Stimulated activated CD4-positive, alpha-beta T cell treated with anti-CD3 and anti-CD28 coated beads, Interleukin-4, amount 100 ng/mL, for 24 hours (primary cell): Measurements from ENCODE around the gene TTLL10.

Experiments used
- DNase-seq: peaks from one replicate; pipeline ENCODE4 v3.0.0-alpha.2; 2020

Gene TTLL10

DNA sequence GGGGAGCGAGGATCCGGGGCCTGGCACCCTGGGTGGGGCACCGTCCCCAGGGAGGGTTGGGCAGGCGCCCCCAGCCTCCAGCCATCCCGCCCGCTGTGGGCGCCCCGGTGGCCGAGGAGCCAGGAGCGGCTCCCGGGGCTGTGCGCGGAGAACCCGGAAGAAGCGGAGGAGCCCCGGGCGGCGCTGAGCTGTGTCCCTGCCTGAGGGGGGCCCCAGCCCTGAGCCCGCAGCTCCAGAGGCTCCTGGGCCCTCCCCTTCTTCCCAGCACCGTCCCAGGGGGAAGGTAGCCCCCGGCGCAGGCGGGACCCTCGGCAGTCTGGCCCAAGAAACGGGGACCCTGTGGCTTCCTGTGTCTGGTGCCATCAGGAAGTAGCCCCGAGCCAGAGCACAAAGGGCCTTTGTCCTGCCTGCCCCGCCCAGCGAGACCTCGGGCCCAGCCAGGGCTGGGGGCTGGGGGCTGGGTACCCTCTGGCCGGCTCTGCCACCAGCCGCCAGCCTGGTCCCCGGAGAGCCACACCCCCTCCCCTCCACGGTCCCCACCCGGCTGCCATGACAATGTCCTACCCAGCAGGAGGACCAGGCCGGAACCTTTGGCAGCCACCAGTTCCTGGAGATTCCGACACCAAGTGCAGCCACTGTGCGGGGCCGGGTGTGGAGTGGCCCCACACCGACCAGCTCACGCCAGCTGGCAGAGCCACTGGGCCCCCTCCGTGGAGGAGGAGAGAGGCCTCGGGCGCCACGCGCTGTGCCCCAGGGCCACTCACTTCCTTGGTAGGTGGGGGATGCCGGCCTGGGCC lies 15.6 kb upstream of the TTLL10 start:
- no peak for DNase-seq

DNA sequence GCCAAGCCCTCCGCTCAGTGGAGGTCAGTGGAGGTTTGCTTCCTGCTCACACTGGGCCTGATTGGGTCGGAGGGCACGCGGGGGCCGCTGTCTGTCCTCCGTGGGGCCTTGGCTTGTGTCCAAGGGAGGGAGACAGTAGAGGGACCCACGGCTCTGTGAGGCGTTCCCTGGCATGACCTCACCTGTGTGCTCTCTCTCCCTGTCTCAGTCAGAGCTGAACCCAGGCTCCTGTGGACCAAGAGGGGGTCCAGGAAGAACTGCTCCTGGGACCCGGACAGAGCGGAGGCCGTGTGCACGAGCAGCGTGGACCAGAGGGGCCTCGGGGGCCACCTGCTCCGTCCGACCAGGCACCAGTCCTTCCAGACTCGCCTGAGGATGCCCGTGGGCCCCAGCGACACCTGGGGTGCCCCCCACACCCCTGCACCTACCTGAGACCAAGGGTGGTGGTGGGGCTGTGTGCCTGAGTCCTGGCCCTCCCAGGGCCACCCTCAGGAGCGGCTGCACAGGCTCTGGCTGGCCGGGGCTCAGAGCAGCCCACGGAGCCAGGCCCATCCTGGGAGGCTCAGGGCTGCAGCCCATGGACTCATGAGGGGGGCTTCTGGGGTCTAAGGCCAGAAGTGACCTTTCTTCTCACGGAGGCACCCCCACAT lies 13.3 kb upstream of the TTLL10 start:
- no peak for DNase-seq

DNA sequence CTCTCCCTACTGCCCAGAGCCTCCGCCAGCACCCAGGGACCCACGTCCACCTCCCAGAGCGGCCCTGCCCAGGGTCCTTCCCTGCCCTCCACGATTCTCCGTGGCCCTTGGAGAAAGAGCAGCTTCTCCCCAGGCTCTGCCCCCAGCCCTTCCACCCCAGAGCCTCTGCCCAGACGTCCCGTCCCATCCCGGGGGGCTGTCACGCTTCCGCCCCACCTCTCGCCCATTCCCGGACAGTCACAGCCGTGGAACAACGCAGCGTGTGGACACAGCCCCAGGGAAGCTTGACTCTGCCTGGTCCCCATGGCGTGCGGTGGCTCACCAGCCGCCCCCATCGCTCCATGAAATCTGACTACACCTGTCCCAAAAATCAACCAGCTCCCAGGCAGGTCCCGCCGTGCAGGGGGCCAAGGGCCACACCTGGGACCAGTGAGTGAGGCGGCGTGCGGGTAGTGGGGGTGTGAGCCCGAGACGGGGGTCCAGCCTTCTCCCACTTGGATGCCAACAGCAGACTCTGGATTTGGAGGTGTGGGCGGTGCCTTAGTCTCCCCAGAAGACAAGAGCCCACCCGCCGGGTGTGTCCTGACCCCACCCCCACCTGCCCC lies 12.5 kb upstream of the TTLL10 start:
- DNase-seq: no peak

DNA sequence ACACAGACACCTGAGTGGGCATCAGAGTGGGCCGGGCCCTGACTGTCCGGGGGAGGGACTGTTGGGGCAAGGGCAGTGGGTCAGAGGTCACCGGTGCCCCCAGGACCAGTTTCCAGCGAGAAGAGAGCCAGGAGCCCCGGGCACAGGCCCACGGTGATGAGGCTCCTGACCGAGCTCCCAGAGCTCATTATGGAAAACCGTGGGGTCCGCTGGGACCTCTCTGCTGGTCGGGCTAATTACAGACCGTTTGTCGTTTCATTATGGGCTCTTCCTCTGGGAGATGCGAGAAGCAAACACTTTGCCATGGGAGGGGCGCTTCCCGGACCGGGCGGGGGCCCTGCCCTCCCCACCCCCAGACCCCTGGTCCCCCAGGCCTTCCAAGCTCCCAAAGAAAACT lies 12.0 kb upstream of the TTLL10 start:
- no peak for DNase-seq

DNA sequence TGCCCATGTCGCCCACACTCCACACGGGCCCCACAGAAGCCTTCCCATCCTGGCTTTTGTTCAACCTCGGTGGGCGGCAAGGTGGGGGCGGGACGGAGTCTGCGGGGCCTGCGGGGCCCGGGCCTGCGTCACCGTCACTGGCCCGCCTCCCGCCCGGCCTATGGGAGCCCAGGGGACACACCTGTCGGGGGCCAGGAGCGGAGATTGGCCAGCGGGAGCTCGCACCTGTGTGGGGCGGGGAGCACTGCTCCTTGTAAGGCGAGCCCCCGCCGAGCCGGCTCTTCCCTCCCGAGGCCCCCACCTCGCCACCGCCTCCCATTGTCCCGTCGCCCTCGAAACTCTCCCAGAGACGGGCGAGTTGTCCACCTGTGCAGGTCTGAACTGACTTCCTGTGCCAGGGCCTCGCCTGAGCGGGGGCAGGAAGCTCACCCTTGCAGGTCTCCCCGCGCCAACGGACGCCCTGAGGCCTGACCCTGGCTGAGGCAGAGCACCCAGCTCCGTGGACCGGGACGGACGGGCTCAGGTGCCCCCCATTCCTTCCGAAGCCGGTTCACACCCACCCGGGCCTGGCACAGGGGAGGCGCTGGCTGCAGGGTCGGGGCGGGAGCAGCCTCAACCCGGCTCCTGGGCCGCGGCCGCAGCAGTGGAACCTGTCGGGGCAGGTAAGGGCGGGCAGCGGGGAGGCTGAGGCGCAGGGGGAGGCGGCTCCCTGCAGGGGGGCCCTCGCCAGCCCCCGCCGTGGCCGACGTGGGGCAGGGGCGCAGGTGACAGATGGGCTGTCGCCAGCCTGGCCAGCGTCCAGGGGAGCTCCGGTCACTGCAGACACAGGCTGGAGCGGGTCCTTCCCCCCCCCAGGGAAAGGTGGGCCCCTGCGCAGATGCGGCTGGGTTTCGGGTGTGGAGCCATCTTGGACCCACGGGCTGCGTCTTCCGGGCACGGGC lies 10.8 kb upstream of the TTLL10 start:
- DNase-seq: no peak

DNA sequence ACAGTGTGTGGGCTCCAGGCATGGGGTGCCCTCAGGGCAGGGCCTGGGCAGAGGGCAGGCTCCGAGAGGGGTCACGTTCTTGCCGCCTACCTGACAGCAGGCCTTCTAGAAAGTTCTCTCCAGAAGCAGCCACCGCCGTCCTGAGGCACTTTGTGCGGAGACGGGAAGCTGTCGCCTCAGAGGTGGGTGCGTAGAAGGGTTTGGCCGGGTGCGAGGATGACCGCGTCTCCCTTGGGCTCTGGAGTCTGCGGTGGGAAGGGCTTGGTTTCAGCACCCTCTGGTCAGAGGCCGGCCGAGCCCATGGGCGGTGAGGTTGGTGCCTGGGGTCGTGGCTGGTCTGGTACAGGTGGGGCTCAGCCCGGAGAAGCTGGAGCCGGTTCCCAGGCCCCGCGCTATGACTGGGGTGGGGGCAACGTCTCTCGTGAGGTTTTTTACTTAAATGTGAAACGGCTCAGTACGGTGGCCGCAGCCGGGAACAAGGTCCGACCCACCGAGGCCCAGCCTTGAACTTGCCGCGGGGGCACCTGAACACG lies 10.1 kb upstream of the TTLL10 start:
- no peak for DNase-seq

DNA sequence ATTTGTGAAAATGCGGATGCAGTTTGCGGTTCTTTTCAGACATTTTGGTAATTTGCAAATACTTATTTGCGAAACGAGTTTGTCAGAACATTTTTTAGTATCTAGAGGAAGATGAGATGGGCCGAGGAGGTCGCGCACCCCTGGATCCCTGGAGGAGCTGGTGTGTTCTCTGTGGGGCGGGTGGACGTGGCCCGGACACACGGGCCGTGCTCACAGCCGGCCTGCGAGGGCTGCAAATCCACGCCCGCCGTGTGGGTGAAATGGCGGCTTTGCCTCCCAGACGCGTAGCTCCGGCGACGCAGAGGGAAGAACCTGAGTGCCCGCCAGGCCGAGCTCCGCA lies 9.3 kb upstream of the TTLL10 start:
- no peak for DNase-seq

DNA sequence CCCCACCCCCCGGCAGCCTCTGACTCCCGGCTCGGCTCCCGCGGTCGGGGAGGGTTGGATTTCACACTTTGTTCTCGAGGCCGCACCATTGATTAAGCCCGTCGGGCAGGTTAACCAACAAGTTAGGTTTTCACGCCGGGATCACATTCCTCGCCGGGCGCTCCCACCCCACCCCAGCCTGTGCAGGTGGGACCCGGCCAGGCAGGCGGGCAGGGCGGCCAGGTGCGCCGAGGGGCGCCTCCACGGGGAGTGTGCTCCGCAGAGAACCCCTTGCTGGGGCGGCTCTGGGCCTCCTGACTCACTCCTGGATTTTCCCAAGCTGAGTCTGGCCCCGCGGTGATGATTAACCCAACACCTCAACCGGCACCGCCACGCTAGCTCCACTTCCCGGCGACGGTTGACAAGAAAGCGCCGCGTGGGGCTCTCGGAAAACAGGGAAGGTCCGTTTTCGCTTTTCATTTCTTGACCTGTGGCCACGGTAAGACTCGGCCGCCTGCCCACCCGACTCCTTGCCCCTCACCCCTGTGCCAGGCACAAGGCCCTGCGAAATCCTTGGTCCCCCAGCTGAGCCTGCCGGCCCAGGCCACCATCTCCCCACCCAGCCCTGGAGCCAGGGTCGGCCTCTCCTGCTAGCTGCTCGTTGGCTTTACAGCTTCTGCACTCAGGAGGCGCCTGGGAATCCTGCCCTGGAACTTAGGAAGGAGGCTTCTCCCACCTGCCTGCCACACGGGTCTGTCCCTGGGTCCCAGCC lies 8.8 kb upstream of the TTLL10 start:
- no peak for DNase-seq

DNA sequence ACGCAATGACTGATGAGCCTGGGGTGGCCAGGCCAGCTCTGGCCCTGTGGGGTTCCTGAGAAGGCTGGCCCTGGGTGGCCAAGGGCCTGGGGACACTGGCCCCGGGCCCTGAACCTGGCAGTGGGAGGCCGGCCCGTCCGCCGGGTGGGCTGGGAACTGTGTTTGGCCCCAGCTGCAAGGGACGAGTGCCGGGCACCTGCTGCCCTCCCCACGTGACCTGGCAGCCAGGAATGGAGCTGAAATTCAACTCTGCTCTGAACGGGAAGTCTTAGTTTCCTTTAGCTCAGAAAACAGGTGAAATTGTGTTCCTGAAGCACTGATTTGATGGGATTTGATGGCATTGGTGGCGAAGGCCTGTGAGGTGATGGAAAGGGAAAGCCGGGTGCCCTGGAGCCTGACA lies 8.2 kb upstream of the TTLL10 start:
- no peak for DNase-seq

DNA sequence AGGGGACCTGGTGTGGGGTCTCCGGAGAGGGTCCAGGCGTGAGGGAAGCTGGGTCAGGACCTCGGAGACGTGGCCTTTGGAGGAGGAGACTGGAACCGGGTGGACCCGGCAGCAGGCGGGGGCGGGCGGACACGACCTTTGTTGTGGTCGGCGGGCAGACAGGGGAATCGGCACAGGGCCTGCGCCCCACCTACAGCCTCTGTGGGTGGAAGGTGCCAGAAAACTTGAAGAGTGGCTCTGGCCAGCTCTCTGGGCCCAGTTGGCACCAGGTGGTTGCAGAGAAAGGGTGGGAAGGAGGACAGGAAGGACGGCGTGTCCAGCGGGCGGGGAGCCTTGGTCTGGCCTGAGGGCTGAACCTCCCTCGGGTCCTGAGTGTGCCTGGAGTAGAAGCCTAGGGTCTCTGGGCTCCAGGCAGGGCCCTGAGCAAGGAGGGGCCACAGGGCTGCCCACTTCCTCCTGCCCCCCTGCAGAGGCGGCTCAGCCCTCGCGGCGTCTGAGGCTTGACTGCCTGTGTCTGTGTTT lies 7.7 kb upstream of the TTLL10 start:
- DNase-seq: no peak

DNA sequence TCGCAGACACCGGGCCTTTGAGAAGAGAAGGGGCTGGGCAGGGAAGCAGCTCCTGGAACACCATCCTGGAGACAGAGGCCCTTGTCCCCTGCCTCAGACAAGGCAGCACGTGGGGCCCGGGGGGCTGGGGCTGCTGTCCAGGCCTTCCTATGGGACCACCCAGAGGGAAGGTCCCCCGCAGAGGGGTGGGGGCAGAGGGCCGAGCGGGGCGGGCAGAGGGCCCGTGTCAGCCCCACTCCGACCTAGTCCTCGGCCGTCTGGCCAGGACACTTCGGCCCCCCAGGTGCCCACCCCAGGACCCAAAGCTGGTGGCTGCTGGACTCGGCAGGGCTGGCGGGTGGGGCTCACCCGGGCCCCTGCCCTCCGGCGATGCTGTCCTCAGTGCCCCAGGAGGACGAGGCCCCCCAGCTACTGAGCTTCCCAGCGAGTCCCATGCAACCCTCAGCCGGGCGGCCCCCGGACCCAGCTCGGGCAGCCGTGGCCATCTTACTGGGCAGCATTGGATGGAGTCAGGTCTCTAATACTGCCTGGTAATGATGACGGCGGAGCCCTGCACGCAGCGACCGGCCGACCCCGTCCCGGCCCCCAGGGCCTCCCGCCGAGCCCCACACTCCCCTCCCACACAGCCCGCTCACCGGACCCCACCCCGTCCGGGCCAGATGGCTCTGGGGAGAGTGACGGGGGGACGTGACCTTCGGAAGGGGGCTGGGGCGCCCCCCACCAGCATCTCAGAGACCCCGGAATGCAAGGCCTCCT lies 6.9 kb upstream of the TTLL10 start:
- DNase-seq: no peak

DNA sequence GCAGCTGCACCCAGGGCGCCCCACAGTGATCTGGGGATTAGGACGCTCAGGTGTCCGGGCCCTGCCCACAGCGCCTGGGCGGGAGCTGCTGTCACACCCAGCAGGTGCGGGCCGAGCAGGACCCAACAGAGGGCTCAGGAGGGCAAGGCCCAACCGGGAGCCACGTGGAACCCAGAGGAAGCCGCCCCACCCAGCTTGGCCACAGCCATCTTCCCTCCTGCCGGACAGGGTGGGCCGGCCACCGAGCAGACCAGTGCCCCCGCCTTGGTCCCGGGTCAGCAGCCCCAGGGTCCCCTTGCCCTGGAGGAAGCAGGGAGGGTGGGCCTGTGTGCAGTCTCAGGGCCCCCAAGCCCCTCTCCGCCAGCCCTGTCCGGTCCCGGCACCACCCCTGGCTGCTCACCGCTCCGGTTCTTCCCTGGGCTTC lies 6.3 kb upstream of the TTLL10 start:
- no peak for DNase-seq

DNA sequence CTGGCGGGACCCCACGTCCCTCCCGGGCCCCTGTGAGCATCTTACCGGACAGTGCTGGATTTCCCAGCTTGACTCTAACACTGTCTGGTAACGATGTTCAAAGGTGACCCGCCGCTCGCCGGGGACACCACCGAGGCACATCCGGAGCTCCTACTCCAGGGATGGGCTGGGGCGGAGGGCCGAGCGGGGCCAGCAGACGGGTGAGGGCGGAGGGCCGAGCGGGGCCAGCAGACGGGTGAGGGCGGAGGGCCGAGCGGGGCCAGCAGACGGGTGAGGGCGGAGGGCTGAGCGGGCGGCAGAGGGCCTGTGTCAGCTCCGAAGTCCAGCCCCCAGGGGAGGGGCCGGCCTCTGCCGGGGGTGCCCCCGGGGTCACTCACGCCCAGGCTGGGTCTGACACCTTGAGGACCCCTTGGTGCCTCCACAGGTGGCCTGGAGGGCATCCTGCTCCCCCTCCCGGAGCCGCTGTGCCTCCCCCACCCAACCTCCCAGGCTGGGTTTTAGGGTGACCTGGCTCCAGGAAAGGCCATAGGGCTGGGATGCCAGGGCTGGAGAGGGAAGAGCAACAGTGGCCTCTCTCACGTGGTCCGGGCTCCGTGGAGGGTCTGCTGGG lies 5.7 kb upstream of the TTLL10 start:
- no peak for DNase-seq

DNA sequence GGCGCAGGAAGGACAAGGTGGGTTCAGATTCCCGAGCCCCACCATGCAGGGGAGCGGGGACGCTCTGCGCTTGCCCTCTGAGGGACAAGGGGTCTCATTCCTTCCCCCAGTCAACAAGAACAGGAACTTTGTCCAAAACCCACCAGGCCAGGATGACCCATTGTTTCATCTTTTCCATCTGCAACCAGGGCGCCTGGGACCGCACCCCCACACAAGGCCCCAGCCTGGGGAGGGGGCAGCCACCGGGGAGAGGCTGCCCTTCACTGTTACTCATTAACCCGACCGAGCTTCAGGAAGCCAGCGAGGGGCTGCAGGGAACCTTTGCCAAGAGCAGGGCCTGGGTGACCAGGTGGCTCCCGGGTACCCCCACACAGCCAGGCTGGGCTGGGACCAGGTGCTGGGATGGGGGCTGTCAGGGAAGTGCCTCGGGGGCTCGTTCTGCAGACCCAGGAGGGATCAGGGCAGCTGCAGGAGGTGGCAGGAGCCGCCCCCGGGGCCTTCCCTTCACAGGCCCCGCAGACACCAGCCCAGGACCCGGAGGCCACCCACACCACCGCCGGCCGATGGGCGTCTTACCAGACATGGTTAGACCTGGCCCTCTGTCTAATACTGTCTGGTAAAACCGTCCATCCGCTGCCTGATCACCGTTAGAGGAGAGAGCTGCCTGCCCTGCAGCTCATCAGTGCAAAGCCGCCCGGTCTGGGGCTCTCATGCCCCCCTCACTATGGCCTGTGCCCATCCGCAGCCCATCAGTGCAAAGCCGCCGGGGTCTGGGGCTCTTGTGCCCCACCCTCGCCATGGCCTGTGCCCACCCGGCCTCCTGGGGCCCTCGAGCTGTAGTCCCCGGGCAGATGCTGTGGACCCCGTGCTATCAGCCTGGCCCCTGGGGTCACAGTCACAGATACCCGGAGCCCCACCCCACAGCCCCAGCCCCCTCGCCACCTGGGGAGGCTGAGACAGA lies 4.9 kb upstream of the TTLL10 start:
- DNase-seq: no peak

DNA sequence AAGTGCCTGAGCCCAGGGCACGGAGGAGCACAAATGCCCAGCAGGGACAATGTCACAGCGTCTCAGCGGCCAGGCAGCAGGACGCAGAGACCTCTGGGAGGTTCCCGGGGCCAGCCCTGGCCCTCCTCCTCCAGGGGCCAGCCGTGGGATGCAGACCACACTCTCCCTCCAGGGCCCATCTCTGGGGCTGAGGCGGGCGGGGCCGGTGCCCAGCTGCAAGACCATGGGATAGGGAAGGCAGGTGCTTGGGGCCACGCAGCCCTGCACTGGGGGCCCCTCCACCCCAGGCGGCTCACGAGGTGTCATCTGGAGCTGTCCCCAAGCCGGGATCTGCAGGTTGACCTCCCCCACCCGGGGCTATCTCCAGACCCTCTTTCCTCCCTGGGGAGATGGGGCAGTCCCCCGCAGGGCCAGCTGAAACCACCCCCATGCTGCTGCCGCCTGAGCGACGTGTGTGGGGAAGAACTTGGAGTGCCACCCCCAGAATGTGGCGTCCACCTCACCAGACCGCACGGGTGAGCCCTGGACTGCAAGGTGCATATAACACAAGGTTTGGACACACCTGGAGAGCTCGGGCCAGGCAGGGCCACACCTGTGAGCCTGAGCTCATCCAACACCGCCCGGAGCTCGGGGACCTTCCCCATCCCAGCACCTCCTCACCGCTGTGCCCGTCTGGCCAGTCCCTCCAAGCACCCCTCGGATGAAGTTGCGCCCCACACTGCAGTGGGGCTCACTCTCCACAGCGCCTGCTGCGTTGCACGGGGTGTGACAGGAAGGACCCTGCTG lies 4.1 kb upstream of the TTLL10 start:
- no peak for DNase-seq

DNA sequence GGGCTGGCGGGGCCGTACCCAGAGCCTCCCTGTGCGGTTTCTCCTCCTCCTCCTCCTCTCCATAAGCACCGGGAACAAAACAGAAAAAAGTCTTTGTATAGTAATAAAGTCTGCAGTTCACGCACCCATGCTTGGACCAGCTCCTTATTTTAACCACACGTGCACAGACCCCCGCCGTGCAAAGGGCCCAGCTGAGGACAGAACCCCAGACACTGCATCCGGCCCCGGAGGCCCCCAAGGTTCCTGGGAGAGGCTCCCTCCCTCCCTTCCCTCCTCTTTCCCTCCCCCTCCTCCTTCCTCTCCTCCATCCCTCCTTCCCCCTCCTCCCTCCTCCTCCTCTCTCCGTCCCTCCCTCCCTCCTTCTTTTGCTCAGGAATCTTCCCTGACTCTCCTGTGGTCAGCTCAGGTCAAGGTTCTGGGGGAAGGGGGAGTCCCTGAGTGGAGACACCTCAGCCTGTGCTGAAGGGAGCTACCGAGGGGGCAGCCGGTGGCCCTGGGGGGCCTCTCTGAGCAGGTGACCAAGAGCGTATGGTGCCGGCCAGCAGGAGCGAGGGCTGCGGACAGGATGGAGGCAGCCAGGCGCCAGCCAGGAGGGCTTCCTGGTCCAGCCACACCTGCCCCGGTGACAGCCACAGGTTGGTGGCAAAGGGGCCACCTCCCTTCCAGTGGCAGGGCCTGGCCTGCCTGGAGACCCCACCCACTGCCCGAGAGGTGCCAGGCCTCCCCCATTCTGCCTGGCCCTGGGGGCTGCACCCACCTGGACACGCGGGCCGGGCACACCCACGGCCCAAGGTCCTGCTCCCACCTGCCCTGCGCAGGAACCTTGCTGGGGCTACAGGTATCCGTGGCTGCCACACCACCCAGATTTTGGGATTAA lies 3.2 kb upstream of the TTLL10 start:
- DNase-seq: no peak

DNA sequence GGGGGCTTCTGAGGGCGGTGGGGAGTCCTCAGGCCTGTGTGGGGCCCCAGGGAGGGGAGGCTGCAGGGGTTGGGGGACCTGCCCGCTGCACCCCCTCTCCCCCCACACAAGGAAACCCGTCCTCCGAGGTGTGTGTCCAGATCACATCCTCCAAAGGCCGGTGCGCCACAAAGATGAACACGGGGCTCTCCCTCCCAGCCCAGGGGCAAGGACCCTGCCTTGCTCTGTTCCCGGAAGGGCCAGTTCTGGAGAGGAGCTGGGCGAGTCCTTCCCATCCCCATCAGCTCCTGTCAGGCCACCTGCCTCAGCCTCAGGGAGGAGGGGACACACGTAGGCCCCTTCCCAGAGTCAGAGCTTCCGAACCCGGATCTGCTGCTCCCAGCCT lies 2.5 kb upstream of the TTLL10 start:
- no peak for DNase-seq
